ENCODE measurements around the gene IL17RE. TPM values are rescaled to one million over a fixed set of nuclear protein-coding genes. Genes with fewer than 3 reads are reported as not detected.

Gene IL17RE
- total RNA-seq, 4 donors from 2014 or later: 0.47 to 0.85 (median 0.79) TPM

DNA sequence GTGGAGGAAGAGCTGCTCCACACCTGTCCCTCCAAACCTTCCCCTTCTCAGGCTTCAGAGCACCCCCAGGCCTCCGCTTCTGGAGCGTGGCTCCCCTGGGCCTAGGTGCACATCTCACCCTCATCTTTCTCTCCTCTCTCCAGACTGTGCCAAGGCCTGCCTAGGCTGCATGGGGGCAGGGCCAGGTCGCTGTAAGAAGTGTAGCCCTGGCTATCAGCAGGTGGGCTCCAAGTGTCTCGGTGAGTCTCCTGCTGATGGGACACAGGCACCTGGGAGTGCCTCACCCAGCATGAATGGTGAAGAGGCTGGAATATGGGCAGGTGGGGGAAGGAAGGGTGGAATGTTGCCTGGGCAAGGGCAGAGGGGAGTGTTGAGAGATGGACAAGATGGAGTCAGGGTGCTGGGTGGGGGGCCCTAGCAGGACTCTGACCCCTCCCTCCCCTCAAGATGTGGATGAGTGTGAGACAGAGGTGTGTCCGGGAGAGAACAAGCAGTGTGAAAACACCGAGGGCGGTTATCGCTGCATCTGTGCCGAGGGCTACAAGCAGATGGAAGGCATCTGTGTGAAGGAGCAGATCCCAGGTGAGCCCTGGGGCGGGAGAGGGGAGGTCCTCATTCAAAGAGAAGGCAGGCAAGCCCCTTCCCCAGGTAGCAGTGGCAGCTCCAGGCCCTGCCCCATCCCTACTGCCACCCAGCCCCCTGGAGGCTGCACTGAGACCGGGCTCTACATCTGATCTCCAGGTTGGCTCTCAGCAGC lies 40.5 kb downstream of the IL17RE start:
- peaks cover 0 to 44% of the 10 kb centered on the region in 2 donors for H3K36me3 ChIP-seq
- no peaks in the 10 kb centered on the region for H3K27me3 ChIP-seq
- TF ChIP-seq EP300 (IDR thresholded peaks at IDR 0.05) (no peak), POLR2AphosphoS5 (IDR thresholded peaks at IDR 0.05) (no peak), POLR2A (IDR thresholded peaks at IDR 0.05) (no peak)
- TF ChIP-seq, protein P1, sequence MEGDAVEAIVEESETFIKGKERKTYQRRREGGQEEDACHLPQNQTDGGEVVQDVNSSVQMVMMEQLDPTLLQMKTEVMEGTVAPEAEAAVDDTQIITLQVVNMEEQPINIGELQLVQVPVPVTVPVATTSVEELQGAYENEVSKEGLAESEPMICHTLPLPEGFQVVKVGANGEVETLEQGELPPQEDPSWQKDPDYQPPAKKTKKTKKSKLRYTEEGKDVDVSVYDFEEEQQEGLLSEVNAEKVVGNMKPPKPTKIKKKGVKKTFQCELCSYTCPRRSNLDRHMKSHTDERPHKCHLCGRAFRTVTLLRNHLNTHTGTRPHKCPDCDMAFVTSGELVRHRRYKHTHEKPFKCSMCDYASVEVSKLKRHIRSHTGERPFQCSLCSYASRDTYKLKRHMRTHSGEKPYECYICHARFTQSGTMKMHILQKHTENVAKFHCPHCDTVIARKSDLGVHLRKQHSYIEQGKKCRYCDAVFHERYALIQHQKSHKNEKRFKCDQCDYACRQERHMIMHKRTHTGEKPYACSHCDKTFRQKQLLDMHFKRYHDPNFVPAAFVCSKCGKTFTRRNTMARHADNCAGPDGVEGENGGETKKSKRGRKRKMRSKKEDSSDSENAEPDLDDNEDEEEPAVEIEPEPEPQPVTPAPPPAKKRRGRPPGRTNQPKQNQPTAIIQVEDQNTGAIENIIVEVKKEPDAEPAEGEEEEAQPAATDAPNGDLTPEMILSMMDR (IDR thresholded peaks at IDR 0.05): no peak
- WGBS, 2 donors (ENCODE audit: low coverage in 1 of 2): 67 to 84% methylated on average over 3 to 5 of the region's 11 CpGs
- peaks cover 0 to 29% (median 8%) of the 10 kb centered on the region in 3 donors for H3K4me1 ChIP-seq
- no peak for ATAC-seq
- H3K4me3 ChIP-seq: no peak overlapping the region
- no peak overlapping the region for H3K27ac ChIP-seq
- H3K9me3 ChIP-seq: no peaks in the 10 kb centered on the region

DNA sequence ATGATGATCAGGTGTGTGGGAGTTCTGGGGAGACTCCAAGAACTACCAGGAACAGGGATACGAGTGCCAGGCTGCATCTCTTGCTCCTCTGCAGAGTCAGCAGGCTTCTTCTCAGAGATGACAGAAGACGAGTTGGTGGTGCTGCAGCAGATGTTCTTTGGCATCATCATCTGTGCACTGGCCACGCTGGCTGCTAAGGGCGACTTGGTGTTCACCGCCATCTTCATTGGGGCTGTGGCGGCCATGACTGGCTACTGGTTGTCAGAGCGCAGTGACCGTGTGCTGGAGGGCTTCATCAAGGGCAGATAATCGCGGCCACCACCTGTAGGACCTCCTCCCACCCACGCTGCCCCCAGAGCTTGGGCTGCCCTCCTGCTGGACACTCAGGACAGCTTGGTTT lies 41.6 kb downstream of the IL17RE start:
- no peak for TF ChIP-seq POLR2AphosphoS5 (IDR thresholded peaks at IDR 0.05)
- no peak for TF ChIP-seq EP300 (IDR thresholded peaks at IDR 0.05)
- TF ChIP-seq, protein P1 (IDR thresholded peaks at IDR 0.05): no peak
- TF ChIP-seq POLR2A (IDR thresholded peaks at IDR 0.05): no peak
- Histone ChIP-seq H3K4me3 (no peak overlapping the region), H3K27me3 (no peaks in the 10 kb centered on the region), H3K36me3 (peaks cover 0 to 50% of the 10 kb centered on the region in 2 donors), H3K4me1 (peaks cover 0 to 34% (median 9%) of the 10 kb centered on the region in 3 donors), H3K9me3 (no peaks in the 10 kb centered on the region), H3K27ac (no peak overlapping the region)
- no CpG with 5 or more reads among the region's 11 CpGs for WGBS, 2 donors (ENCODE audit: low coverage in 1 of 2)
- ATAC-seq: no peak

DNA sequence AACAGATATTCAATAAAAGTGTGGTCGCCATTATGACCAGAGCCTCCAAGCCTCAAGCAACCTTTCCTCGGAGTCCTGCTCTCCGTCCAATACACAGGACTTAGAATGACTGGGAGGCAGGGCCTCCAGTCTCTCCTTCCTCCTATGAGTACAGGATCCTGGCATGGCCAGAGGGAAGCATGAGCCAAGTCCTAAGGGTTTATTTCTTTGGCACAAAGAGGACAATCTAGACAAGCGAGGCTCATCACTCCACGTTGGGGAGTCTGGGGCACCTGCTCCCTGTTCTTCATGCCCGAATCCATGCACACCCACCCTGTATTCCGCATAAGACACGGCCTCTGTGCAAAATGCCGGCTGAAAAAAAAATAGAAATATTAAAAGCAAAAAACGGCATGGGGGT lies 42.7 kb downstream of the IL17RE start:
- H3K36me3 ChIP-seq: peaks cover 0 to 59% of the 10 kb centered on the region in 2 donors
- peaks cover 0 to 34% (median 9%) of the 10 kb centered on the region in 3 donors for H3K4me1 ChIP-seq
- no peak overlapping the region for H3K4me3 ChIP-seq
- 51 to 76% methylated on average over 3 to 4 of the region's 10 CpGs for WGBS, 2 donors (ENCODE audit: low coverage in 1 of 2)
- no peak for ATAC-seq
- no peaks in the 10 kb centered on the region for H3K27me3 ChIP-seq
- TF ChIP-seq, protein P1 (IDR thresholded peaks at IDR 0.05): no peak
- no peak for TF ChIP-seq POLR2AphosphoS5 (IDR thresholded peaks at IDR 0.05)
- H3K27ac ChIP-seq: peak overlapping the region in 2 of 4 donors; percentile 94
- no peaks in the 10 kb centered on the region for H3K9me3 ChIP-seq

DNA sequence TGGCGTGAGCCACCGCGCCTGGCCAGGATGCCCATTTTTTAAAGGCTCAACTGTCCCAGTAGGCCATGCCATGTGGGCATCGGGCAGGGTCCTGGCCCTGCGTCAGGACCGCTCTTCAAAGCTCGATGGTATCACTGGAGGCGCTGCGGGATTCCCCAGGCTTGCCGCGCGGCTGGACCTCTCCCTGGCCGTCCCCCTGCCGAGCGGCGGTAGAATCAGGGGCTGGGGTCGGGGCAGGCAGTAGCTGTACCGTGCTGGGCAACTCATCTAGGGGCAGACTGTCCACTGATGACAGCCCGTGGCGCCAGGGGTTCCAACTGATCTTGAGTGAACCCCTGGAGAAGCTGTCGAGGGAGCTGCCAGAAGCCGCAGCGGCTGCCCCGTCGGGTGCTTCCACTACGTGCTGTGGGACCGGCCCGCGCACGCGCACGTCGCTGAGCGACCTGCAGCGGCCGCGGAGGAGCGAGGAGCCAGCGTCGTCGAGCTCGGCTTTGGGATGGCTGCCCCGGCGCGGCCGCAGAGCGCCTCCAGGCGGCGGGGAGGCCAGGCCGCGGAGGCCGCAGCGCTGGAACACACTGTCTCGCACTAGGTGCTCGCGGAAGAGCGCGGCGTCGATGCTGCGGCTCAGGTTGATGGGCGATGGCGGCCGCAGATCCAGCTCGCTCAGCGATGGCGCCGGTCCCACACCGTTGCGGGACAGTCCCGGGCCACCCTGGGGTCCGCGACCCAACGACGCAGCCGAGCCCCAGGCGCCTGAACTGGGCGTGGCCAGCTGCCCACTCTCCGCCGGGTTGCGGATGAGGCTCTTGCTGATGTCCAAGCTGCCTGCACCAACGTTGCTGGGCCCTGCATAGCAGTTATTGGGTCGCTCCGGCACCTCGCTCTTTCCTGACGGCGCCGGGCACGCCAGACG lies 43.7 kb downstream of the IL17RE start:
- peak overlapping the region; percentile 44 to 74 for H3K4me3 ChIP-seq
- H3K9me3 ChIP-seq: no peaks in the 10 kb centered on the region
- peaks cover 0 to 51% of the 10 kb centered on the region in 2 donors for H3K36me3 ChIP-seq
- peaks cover 0 to 38% (median 9%) of the 10 kb centered on the region in 3 donors for H3K4me1 ChIP-seq
- no peaks in the 10 kb centered on the region for H3K27me3 ChIP-seq
- no peak for TF ChIP-seq EP300 (IDR thresholded peaks at IDR 0.05)
- peak; percentile 70 to 71 for TF ChIP-seq POLR2A (IDR thresholded peaks at IDR 0.05)
- TF ChIP-seq POLR2AphosphoS5 (IDR thresholded peaks at IDR 0.05): no peak
- TF ChIP-seq, protein P1 (IDR thresholded peaks at IDR 0.05): peak in 3 of 4 experiments; percentile 87 to 89 (median 88)
- peak; percentile 92 for ATAC-seq
- 2% methylated on average over 17 of the region's 90 CpGs; no CpG with 5 or more reads in 1 of the 2 donors for WGBS, 2 donors (ENCODE audit: low coverage in 1 of 2)
- H3K27ac ChIP-seq: peak overlapping the region; percentile 66 to 94 (median 94)
